ENCODE data around the gene GPS2. TPM values are rescaled to one million over a fixed set of nuclear protein-coding genes. Genes with fewer than 3 reads are reported as not detected.

GPS2 gene
- total RNA-seq, 1 donor from 2014 or later: 51.2 TPM

Other genes starting within 250 kb of the GPS2 start
- gene CLEC10A, start 235.1 kb downstream of the GPS2 start, total RNA-seq: 20.6 TPM
- 3.3 TPM for gene ASGR2, start 200.5 kb downstream of the GPS2 start, total RNA-seq
- gene ASGR1, start 136.0 kb downstream of the GPS2 start, total RNA-seq: 2.2 TPM
- gene DLG4, start 95.5 kb downstream of the GPS2 start, total RNA-seq: 16.0 TPM
- gene ACADVL, start 95.4 kb downstream of the GPS2 start, total RNA-seq: 1,052 TPM
- 24.7 TPM for gene DVL2, start 80.8 kb downstream of the GPS2 start, total RNA-seq
- 47.4 TPM for gene PHF23, start 75.9 kb downstream of the GPS2 start, total RNA-seq
- gene GABARAP, start 72.9 kb downstream of the GPS2 start, total RNA-seq: 468 TPM
- gene CTDNEP1, start 63.6 kb downstream of the GPS2 start, total RNA-seq: 120 TPM
- gene ELP5, start 63.1 kb downstream of the GPS2 start, total RNA-seq: 44.1 TPM
- gene CLDN7, start 52.9 kb downstream of the GPS2 start, total RNA-seq: 5.6 TPM
- gene SLC2A4, start 33.6 kb downstream of the GPS2 start, total RNA-seq: 8.1 TPM
- gene YBX2, start 20.7 kb downstream of the GPS2 start, total RNA-seq: 2.3 TPM
- gene EIF5A, start 7.7 kb downstream of the GPS2 start, total RNA-seq: 503 TPM
- gene NEURL4, start 14.0 kb upstream of the GPS2 start, total RNA-seq: 25.4 TPM
- gene ACAP1, start 21.2 kb upstream of the GPS2 start, total RNA-seq: 18.8 TPM
- gene KCTD11, start 36.8 kb upstream of the GPS2 start, total RNA-seq: 11.9 TPM
- gene TMEM95, start 39.8 kb upstream of the GPS2 start, total RNA-seq: not detected
- gene TNK1, start 65.7 kb upstream of the GPS2 start, total RNA-seq: 0.71 TPM
- 42.6 TPM for gene PLSCR3, start 79.2 kb upstream of the GPS2 start, total RNA-seq
- gene TMEM256, start 88.7 kb upstream of the GPS2 start, total RNA-seq: 68.7 TPM
- gene NLGN2, start 92.5 kb upstream of the GPS2 start, total RNA-seq: 21.0 TPM
- not detected for gene SPEM1, start 105.0 kb upstream of the GPS2 start, total RNA-seq
- not detected for gene SPEM2, start 110.3 kb upstream of the GPS2 start, total RNA-seq
- gene SPEM3, start 113.5 kb upstream of the GPS2 start, total RNA-seq: not detected
- gene TMEM102, start 120.1 kb upstream of the GPS2 start, total RNA-seq: 3.2 TPM
- gene FGF11, start 124.2 kb upstream of the GPS2 start, total RNA-seq: 2.4 TPM
- 6.8 TPM for gene CHRNB1, start 129.7 kb upstream of the GPS2 start, total RNA-seq
- gene ZBTB4, start 164.3 kb upstream of the GPS2 start, total RNA-seq: 72.5 TPM
- gene SLC35G6, start 166.1 kb upstream of the GPS2 start, total RNA-seq: not detected
- 102 TPM for gene POLR2A, start 169.0 kb upstream of the GPS2 start, total RNA-seq
- gene TNFSF12, start 233.7 kb upstream of the GPS2 start, total RNA-seq: 43.0 TPM
- gene TNFSF13, start 243.4 kb upstream of the GPS2 start, total RNA-seq: 26.3 TPM
- gene SENP3, start 246.6 kb upstream of the GPS2 start, total RNA-seq: 48.7 TPM

Measured in mesenteric fat pad (tissue), 1 donor.